ENCODE results near the gene DNAH1.
A peak's percentile ranks its signal among the peaks of the same experiment; 100 is the strongest.

The DNAH1 gene

DNA sequence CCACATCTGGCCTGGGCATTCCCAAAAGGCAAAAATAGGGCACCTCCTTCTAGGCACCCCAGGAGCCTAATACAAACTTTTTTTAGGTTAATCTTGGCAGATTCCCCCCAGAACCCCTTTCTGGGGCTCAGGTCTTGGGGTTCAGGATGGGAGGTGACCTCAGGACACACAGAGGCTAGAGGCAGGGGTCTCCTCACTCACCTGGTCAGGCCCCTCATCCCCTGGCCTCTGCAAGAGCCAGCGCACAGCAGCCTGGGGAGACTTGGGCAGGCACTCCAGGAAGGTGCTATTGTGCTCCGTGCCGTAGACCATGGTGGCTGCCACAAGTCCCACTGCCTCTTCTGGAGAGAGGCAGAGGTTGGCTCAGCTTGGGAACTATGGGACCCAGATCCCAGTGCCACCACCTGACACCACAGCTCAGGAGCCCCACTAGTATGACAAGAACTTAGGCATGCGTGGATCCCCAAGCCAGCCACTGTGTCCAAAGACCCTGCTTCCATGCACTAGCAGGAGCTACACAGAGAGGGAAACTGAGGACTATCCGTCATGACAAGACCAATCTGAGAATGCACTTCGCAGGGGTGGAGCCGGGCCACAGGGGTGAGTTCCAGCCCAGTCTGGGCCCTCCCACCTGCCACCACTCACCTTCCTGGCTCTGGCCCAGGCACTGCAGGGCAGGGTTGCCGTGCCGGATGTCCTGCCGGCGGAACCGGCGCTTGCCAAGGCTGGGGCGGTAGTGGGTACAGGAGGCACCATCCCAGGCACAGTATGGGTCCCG is 121.4 kb downstream of the DNAH1 start:
- DNase-seq, result no peak

DNA sequence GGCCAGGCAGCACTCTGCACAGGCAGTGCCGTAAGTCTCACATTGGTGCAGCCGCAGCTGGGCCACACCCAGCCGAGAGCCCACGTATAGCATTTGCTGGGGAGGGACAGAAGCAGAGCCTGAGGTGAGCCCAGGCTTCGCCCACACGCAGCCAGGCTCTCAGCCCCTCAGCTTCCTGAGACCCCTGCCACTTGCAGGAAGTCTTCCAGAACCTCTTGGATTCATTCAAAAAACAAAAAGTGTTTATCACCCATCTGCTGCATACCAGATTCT is 121.9 kb downstream of the DNAH1 start:
- no peak for DNase-seq

DNA sequence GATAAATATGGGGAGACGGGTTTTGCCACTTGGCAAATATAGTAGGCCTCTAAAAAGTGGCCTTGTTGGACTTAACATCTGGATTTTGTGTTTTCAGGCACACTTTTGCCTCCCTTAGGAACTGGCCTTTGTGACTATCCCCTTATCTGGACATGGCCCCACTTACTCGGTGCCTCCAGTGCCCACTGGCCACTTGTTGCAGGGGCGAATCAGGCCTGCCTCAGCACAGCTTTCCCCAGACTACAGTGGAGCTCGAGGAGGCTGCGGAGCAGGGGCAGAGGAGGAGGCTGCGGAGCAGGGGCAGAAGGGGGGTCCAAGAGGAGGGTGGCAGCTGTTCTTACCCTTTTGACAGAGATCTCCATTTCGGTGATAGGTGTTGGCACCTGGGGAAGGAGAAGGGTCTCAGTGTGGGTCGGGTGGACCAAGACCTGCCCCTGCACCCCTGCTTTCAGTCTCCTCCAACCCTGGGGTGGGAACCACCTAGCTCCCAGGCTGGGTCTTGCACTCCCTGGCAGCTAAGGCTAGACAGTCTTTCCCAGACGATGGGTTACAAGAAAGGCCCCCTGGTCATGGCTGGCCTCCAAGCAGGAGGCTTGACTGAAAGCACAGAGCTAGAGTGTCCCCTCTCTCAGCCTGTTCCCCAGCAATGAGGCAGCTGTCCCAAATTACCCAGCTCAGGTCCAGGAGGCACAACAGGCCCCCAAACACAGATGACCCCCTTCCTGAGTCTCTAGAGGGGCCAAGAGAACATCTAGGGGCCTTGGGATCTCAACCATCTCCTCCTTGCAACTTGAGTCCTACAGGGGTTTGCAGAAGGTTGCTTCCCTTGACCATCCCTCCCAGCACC is 122.7 kb downstream of the DNAH1 start:
- no peak for DNase-seq

DNA sequence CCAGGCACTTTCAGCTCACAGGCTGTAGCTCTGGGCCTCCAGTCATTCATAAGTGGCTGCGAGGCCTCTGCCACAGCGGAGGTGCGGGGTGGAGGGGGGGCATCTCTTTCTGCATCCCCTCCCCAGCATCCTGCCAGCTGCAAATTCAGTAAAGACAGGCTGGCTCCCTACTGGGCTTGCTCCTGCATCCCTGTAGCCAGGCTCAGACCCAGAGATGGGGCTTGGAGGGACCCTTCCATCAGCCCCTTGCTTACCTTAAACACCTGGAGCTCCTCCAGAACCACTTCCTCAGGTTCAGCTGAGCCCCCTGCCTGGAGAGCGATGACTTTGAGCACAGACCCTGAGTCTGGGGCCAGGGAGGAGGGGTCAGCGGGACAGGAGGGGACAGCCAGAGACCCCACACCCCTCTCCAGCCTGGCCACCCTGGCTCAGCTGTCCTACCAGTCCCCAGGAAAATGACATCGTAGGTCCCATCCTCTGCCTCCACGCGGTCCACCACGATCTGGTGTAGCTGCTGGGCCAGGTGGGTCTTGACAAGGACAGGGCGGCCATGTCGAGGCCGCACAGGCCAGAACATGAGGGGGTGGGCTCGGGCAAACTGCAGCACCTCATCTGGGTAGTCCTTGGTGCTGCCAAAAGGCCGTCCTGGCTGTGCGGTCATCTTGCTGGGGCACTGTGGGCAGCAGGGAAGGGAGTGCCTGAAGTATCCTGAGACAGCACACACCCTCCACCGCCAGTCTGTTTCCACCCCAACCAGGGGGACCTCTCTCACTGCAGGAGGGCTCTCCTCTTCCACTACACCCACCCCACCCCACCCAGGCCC is 123.5 kb downstream of the DNAH1 start:
- DNase-seq, result no peak

DNA sequence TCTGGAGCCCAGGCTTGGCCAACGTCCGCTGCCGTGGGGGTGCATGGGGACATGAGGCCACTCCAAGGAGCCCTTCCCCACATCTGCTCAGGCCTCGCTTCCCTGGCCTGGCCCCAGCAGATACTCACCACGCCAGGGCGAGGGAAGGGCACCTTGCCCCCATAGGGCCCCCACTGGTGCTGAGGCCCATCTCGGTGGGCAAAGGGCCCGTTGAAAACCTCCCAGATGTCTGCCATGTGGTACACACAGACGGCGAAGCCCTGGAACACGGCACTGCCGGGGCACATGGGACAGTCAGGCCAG is 124.1 kb downstream of the DNAH1 start:
- no peak for DNase-seq

DNA sequence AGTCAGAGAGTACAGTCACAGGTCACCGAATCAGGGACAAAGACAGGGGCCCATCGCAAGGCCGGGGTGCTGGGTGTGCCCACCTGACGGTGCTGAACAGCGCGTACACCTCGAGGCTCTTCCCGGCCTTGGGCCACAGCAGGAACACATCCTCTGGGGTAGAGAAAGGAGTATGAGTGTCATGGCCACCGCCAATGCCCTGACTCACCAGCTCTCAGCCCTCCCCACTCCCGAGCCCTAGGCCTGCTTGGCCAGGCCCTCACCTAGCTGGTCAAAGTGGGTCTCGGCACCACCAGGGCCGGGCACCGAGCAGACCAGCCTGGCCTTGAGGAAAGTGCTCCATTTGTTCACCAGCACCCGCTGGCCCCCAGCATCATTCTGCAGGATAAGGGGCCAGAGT is 124.6 kb downstream of the DNAH1 start:
- DNase-seq, result no peak

DNA sequence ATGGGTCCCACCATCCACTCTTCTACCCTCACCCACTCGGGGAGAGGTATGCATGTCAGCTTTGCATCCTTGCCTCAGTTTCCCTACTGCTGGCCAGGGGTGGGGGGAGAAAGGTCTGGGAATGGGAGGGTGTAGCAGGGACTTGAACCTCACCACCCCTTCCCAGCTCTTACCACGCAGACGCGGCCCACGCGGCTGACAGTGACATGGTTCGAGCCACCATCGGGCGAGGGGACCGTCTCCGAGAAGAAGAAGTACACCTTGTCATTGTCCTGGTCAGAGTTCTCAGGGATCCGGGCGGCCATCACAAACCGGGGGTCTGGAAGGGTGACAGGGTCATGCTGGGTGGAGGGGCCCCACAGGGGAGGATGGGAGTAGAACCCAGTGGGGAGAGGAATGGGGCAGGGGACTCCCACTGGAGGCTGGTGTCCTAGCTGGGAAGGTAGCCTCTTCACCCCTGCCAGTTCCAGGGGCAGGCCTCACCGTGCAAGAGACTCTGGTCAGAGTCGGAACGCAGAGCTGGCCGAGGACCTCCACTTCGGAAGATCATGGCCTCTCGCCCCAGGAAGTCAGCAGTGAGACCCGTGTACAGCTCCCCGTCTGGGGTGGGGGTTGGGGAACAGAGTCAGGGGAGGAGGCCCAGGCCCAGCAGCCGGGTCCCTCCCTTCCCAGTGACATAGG is 125.1 kb downstream of the DNAH1 start:
- DNase-seq, result no peak

DNA sequence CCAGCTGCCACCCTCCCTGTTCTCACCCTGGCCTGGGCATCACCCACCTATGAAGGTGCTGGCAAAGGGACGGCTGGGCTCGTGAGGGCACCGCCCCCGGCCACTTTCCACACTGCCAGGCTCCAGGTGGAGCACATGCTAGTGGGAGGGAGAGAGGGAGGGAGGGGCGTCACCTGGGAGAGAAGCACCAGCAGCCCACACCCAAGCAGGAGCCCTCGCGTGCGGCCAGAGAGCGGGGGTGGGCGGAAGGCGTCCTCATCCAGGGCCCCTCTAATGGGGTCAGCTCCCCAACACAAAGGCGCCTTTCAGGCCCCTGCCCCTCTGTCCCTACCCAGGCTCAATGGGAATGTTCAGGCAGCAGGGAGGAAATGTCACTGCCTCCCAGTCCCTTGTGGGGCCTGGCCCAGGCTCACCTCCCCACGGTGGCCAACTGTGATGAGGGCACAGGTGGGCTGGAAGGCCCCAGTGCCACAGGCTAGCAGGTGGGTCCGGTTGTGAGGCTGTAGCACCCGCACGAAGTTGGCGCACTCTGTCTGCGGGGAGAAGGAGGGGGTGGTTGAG is 125.7 kb downstream of the DNAH1 start:
- no peak for DNase-seq

DNA sequence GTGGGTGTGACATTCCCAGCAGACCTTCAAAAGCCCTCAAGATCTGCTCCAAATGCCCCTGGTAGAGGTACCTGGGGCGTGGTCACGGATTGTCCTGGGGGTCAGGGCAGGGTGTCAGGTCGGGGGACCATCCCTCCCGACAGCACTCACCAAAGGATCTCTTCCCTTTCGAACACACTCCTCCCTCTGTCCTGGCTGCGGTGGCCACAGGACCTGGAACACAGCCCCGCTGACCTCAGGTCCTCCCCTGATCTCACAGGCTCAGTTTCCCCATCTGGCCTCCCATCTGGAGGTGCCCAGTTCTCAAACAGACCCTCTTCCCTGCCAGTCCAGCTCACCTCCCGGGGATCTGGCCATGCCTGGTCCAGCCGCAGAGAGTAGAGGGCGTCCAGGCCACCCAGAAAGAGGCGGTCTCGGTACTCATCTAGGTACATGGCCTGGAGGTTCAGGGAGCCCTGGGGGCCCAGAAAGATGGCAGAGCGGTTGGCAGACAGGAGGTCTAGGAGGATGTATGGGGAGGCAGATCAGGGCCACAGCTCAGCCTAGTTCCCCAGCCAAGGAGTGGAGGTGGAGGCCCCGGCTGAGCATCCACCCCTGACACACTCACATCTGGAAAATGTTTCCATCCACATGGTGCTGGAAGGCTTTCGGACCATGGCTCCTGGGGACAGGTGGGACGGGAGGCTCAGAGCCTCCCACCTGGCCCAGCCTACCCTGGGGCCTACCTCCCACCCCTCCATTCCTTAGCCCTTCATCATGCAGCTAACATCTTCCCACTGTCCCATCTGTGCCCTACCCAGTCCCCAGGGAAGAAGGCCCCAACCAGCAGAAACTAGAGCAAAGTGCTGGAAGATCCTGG is 126.5 kb downstream of the DNAH1 start:
- DNase-seq, result no peak

DNA sequence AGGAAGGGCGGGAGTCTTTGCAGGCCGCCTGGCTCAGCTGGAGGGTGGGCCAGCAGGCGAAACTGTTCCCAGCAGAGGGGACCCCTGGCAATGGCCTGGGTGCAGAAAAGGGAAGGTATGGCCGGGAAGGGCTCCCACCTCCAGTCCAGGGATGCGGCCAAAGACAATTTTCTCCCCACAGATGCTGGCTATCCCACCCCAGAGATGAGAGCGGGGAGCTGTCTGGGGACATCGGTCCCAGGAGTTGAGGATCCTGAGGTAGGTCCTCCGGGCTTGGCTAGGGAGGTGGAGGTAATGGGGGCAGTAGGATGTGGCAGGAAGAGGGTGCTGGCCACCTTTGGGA is 127.1 kb downstream of the DNAH1 start:
- no peak for DNase-seq

DNA sequence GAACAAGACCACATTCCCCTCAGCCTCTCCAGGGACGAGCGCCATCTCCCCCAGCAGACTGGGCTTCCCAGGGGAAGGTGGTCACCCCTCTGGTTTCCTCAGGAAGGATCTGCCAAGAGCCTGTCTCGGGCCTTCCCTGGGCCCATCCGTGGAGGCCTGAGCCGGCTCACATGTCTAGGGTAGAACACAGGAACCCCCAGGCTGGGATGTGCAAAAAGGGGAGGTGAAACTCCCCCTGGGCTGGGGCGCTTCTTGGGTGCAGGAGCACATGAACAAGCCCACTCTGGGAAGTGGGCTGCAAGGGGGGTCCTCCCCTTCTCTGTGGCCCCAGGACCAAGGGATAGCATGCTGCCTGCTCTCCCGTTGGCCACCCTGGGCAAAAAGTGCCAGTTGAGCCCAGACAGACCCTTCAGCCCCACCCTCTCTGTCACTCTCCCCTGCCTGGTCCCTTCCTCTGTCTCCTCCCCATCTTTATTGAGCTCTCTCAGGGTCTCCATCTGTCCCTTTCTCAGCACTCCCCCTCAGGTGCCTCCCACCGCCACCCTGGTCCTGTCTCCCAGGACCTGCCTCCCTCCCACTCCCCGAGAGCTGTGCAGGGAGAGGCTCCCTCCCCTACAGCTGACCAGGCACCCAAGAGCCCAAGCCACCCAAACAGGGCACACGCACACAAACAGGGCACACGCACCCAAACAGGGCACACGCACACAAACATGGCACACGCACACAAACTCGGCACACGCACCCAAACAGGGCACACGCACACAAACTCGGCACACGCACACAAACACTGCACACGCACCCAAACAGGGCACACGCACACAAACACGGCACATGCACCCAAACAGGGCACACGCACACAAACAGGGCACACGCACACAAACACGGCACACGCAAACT is 127.9 kb downstream of the DNAH1 start:
- DNase-seq, result no peak

DNA sequence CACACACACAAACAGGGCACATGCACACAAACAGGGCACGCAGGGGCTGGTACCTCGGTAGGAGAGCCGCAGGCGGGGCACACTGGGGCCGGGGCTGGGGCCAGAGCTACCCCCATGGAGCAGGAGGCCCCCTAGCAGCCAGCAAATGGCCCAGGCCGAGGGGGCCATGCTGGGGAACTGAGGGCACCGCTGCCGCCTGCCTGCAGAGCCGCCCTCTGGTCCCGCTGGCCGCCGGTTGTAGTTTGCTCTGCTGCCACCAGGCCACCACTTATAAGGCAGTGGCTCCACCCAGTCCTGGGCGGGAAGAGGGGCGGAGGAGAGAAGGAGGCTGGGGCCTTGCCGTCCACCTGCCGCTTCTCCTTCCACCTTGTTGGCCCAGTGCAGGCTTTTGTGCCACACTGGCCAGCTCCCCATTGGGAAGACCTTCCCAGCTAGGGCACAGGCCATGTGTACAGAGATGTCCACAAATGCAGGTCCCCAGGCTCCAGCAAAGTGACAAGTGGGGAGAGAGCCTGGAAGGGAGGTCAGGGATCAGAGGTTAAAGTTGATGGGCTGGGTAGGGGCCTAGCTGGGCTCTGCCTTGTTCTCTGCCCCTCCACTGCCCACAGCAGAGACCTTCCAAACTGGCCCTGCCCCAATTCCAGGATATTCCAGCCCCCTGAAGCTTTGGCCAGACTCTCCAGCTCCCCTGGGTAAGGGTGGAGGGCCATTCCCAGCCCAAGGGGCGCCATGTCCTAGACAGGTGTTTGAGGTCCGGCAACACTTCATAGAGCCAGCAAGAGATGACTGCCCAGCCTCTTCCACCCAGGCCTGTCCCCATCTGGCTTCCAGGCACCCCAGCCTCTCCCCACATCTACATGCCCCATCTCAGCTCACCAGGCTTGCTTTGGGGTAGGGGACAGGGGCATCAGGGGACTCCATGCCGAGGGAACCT is 129.0 kb downstream of the DNAH1 start, which contains the start of gene SEMA3G:
TSS of gene SEMA3G (minus strand) at position 244 of the 934 bp plus-strand sequence. CDS start at position 168, 76 bp downstream.
- DNase-seq, result peak; percentile 22

DNA sequence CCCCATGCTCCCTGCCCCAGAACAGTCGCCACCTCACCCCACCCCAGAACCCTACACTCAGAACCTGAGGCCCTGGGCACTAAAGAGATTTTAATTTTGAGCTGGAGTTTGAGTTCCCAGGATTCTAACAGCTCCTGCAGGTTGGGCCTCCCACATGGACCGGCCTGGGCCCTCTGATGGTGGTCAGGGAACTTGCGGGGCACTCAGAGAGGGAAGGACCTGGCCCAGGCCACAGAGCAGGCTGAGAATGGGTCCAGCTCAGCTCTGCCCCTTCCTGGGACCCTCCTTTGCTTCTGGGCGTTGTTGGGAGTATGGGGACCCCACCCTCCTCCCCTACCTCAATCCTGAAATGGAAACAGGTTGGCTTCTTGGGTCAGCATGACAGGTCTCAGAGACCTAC is 129.9 kb downstream of the DNAH1 start:
- DNase-seq, result no peak

DNA sequence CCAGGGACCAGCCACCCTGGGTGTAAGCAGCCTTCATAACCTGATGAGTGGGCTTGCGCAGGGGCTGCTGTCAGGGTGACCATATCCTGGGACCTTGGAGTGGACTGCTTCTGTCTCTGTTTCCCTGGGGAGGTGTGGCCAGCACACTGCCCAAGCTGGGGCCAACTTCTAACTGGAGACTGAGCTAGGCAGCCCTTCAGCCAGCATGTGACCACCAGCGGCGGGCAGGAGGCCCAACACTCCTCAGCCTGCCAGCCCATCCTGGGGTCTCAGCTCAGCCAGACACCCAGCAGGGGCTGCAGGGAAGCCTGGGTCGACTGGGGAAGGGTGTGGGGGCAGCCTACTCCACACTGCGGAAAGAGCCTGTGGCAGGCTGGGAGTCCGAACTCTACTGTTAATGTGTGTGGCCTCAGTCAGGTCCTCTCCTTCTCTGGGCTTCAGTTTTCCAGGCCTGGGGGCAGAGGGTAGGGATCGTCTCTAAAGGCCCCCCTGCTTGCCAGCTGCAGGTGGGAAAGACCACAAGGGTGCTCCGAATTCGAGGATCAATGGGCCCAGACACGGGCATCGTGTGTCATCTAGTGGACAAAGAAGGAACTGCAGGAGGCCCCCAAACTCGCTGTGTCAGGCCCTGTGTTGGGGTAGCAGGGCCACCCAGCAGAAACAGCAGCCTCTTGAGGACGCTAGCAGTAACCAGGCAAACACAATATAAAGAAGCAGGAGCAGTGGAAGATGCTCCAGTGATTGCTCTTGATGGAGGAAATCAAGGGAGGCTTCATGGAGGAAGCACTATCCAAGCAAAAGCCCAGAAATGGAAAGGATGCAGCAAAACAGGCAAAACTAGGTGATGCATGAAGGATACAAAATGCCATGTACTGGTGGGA is 130.8 kb downstream of the DNAH1 start:
- peak; percentile 2 for DNase-seq

DNA sequence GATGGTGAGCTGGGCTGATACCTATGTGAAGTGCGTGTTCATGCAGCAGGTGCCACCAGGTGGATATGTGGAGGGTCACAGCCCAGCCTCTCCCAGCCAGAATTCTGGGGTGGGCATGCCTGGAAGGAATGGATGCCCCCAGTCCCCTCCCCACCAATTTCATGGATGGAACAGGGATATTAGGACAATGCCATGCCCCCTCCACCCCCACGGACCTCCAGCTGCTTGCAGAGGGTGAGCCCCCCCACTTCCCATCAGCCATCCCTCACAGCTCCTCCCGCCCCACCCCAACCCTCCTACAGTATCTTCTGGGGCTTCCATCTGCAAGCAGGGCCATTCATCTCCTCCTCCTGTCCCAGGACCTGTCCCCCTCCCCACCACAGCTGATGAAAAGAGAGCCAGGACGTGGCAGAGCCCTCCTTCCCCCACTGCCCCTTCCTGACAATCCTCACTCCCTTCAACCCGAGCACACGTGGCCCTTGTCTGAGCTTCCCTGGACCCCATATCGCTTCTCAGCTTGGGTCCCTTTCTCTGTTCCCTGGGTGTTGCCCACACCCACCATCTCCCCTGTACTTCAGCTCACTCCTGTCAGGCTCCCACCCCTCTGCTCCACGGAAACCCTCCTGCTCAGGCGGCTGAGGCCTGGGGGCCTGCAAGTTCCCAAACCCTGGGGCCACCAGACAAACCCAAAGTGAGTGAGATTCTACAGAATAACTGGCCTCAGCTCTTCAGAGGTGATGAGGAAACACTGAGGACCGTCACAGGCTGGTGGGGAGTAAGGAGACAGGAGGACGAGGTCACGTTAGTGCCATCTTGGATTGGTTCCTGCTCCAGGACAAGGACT is 131.6 kb downstream of the DNAH1 start:
- DNase-seq, result no peak
